ENCODE measurements around the gene CKLF.

GRCh38 chr16:66598111-66598510 lies 45.7 kb downstream of the CKLF start:
- TF ChIP-seq CTCF (IDR thresholded peaks at IDR 0.05) = no peak
- no peak for TF ChIP-seq POLR2A (IDR thresholded peaks at IDR 0.05)
